Amygdala (tissue), 56 donors: Measurements from ENCODE around the gene LMO3.
A peak's percentile ranks its signal among the peaks of the same experiment; 100 is the strongest.

Source experiments
- DNase-seq, 56 donors: peaks; one replicate each; lab custom pipeline; 2025; lab: John Stamatoyannopoulos, UW

Gene LMO3

DNA sequence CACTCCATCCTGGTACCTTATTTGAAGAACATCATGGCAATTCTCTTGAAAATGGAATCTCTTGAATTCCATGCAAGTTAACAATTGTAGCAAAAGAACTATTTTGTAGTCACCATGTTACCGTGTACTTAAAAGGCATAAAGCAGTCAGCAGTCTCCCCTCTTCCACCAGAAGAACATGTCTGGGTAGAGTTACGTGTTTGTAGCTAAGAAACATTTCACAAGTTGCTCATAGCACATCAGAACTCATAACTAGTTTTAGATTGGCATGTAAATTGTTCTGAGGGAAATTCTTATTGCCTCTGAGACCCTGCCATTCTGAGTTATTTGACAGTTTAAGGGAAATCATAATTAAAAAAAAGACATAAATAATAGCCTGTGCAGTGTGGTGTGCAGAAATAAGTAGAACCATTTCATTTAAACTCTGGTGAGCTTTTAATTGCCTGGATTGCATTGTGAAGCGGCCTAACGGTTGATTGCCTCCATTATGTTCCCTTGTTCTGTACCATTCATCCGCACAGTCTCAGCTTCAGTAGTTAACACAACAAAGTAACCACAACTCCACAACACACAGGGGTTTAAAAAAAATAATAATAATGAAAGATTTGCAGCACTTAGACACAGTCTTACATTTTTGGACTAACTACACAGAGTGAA lies 2.6 kb downstream of the LMO3 start:
- DNase-seq: peak in 2 of 56 donors; percentile 7 to 13

DNA sequence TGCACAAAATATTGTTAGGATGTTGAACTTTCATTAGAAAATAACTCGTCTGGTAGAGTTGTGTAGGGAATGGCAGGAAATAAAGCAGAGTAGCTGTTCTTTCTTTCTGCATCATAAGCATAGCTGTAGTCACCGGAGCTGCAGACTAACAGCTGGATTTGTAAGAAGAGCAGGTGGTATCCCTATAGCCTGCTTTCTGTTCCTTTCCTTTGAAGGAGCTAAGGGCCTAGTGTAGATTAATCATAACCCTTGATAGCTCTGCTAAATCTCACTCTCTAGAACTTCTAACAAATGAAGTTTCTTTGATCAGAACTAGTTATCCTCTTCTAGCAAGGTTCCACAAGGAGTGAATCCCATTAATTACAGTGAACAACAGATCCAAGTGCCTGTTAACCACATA lies 3.5 kb downstream of the LMO3 start:
- DNase-seq: no peak

DNA sequence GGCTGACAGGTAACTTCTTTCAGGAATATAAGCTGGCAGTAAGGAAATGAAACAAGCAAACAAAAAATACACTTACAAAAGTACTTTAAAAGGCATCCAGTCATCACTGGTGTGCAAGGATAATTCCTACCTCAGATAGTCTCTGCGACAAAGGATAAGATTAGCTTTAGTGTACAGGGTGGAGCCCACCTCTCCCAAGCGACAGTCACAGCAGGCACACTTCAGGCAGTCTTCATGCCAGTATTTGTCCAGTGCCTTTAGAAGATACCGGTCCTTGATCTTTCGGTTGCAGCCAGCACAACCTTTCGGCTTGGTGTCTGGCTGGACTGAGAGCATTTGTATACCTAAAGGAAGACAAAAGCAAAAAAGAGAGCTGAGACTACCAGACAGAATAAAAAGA lies 5.4 kb downstream of the LMO3 start:
- peak in 1 of 56 donors; percentile 26 for DNase-seq

DNA sequence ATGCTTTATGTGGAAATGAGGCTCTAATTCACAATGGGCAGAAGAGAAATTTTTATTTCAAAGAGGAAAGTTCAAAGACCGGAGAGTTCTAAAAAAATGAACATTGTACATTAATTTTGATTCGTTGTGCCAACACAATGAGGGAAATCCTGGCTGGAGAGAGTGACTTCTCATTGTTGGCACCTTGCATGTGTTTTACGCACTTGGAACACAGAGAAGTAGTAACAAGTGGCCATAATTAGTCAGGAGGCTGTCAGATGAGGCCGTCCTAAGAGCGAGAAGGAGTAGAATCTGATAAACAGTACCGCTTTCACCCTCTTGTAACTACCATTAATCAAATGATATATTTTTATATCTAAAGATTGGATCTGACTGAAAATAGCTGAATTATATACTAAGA lies 6.9 kb downstream of the LMO3 start:
- DNase-seq: no peak

DNA sequence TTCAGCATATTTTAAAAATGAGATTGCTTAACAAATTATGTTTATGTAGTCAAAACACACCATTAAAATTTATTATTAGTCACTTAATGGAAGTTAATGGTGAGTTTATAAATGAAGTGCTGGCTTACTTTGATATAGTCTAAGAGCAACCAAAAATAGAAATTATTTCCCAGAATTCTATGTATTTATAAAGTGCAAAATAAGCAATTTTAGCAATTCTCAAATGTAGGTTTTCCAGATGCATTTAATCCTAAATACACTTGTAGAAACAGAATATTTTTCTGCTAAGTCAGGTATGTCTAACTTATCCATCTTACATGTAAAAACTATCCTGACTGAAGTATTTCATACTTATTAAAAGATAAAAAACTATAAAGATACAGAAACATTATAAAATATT lies 11.2 kb downstream of the LMO3 start:
- no peak for DNase-seq

DNA sequence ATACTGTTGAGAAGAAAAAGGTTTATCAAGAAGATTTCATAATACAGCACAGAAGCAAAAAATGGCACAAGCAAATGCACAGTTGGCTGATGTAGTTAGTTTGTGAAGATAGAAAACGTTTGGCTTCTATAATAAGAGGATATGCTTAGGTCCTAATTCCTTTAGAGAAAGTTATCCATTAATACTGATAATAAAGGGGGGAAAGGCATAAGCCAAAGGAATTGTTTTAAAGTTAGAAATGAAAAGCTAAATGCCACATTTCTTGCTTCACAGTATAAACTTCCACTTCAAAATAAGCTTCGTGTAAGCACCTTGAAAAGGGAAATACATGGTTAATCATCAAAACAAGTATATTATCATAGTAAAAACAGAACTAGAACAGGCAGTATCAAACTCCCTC lies 12.4 kb downstream of the LMO3 start:
- no peak for DNase-seq

DNA sequence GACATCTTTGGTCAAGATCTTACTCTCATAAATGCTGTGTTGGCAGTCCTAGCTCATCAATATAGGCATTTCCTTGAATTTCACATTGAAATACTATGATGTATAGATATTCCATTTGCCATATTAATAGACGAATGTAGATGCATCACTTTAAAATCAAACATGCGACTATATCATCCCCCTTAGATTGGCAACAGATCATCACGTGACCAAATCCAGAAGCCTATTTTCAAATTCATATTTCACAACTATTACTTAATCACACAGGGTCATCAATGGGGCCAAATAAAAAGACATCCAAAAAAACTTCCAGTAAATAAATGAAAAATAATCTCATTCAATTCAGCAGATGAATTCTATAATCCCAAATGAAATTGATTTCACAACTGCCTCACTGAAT lies 15.3 kb downstream of the LMO3 start:
- DNase-seq: no peak

DNA sequence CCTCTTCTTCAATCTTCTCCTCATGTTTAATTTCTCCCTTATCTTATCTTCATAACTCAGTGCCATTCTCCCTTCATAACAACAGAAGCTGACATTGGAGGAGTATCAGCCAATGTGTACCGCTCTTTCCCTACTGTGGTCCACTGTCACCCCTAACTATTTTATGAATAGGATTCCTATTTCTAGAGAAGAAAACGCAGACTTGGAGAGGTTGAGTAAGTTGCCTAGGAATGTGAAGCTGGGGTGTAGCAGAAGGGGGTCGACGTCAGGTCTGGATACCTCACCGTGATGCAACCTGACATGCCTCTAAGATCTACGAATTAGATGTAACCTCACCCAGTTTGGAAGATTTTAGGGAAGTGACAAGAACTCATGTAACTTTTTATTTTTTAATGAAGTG lies 17.1 kb downstream of the LMO3 start:
- DNase-seq: no peak

DNA sequence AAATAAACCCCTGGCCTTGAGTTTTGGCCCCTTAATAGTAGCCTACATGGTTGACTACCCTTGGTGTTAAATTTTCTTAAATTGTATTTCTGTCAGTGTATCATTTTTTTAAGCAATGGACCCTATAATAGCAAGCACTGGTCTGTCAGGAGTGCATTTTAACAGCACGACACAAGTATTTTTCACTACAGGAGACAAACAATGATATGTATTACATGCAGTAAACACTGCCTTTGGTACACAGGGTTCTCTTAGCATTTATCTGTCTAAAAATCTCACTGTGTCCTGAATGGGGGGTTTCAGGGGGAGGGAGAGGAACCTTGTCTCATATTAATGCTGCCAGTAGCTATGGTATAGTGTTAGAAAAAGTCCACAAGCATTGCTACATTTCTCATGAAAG lies 18.4 kb downstream of the LMO3 start:
- no peak for DNase-seq

DNA sequence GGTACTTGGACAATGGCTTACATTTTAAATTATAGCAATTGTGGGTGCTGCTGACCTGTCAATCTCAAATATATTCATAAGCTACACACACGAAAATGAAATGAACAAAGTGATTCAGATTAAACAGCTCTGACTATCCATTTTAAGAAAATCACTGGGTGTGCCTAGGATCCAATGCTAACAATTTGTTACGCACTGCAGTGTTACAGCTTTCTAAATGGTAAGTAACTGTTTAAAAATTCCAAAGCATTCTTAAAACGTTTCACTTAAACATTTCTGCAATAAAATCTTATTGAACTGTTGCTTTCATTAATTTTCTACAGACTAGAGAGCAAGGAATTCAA lies 18.9 kb downstream of the LMO3 start:
- DNase-seq: no peak

DNA sequence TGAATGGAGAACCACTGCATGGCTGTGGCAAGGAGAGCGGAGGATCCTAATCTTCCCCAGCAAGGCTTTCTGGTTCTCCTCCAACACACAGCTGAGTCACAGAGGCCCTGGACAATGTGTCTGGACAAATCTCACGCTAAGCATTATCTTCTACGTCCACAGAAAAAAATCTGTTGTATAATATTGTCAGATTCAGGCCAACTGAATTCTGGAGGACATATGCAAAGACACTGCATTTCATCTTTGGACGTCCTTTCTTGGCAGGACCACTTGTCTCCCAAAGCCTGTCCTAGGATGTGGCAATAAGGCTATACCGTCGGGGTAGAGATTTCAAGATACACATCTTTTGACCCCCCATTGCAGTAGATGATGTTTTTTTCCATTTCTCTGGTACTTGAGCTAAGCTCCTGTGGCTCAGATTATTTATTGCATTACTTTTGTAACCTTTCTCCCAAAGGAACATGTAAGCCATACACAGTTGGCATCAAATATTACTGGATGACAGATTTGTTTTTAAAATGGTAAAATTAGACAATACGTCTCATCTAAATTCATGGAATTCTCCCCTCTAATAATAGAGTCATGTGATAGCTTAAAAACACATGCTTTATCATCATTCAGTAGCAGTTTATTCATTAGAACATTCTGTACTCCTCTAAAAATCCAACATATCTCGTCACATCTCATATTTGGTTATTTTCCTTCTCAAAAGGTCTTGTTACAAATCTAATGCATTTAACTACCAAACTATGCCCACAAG lies 19.4 kb downstream of the LMO3 start:
- no peak for DNase-seq

DNA sequence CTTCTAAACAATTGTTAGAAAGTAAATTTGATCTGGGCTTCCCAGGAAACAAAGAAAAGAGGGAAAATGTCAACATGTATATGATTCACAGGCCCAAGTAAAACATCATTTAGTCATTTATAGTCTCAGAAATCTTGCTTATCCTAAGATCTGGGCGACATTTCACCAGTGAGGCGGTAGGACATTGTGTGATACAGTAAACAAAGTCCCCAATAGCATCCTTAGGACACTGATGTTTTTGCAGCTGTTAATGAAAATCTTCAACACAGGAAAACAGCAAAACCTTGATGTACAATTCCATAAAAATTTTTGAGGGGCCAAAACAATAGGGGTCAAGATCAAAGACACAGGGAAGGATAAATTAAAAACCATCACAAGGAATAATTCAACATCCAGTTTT lies 20.2 kb downstream of the LMO3 start:
- DNase-seq: no peak

DNA sequence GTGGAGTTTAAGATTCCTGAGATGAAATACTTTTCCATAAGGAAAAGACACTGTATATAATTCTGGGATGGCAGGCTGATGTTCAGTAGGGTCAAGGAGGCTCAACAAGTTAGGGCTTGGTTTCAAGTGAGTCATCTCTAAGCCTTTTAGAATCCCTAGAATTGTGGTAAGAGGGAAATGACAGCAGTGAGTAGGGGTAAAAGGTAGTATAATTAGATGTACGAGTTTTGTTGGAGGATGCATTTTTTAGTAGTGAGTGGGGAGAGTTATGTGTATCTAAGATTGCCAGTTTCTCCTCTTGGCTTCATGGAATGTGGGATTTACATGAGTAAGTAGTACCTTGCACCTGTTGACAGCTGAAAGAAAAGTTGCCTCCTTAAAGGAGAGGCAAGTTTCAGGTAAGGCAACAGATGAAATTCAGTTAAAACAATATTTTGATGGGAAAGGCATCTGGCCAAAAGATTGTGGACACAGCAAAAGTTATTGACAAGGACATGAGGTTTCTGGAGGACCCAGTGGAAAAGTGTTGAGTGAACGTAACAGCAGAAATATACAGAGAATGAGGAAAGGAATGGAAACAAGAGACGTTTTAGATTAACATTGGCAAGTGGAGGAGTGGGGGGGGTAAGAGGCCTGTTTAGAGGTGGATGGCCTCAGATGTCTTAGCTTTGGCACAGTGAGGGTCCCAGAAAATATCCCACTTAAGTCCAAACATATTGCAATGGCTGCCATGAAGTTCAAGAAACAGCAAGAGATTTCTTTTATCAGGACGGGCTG lies 21.8 kb downstream of the LMO3 start:
- DNase-seq: no peak

DNA sequence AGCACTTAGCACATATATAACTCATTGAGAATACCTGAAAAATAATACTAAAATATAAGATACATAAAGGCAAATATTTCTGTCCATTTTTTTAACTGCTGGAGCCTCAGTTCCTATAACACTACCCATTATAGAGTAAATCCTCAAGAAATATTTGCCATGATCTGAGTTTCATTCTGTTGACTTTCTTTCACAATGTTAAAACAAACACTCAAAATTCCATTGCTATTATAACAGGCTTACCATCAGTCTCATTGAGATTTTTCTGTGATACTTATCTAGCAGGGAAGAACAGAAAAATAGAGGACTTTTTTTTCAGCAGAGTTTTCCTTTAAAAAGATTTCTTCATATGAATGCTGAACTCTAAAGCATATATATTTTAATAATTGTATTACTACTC lies 24.5 kb downstream of the LMO3 start:
- no peak for DNase-seq

DNA sequence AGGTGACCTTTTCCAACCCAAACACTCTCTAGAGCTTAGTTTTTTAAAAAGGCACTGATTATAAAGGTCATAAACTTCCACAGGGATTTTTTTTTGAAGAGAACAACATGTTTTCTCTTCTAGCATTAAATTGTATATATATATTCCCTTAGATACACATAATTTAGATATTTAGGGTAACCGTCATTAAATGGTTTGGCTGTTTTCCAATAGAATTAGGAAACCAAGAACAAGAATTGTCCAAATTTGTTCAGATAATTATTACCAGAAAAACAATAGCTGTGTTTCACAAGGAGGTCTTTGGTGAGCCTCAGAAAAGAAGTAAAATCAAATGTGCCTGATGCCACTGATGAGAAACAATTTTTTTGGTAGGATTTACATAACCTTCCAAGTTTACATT lies 26.9 kb downstream of the LMO3 start:
- no peak for DNase-seq

DNA sequence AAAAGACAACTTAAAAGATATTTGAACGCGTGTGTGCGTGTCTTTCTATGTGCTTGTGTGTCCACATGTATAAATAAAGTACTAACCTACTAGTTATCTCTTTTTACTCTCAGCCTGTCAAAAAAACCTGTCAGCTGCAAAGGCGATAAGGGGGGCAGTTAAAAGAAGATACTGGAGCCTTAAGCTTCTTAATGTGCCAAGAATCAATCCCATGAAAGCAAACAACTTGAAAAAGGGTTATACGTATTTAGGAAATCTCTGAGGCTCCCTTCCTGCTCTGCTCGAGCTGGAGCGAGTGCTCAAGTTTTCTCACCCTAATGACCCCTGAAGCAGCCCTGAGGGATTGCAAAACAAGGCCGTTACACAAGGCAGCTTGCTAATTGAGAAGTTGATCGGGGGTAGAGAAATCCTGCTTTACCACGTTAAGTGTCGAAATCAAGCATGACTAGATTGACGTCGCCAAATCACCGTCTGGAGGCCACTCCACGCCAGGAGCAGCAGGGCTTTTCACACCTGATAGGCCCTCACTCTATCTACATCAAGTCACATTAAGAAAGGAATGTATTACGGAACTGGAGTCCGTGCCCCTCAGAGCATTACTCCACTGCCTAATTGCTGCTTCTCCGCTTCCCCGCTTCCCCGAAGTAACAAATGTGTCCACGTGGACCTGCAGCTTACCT lies 32.4 kb downstream of the LMO3 start:
- DNase-seq: no peak

DNA sequence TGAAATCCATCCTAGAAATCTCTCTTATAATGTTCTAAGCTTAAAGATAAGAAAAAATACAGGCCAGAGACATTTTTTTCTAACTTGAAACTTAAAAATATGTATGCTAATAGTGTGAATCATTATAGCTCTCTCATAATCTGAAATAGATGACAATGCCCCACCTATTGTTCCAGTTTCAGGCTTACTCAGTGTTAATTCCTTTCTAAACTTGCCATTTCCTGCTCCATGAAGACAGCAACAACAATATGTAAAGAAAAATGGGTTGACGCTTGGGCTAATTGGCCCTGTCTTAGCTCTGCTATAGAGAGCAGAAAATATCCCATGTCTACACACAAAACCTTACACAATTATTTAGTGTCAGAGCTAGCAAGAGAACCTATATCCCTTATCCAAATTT lies 37.1 kb downstream of the LMO3 start:
- DNase-seq: no peak

DNA sequence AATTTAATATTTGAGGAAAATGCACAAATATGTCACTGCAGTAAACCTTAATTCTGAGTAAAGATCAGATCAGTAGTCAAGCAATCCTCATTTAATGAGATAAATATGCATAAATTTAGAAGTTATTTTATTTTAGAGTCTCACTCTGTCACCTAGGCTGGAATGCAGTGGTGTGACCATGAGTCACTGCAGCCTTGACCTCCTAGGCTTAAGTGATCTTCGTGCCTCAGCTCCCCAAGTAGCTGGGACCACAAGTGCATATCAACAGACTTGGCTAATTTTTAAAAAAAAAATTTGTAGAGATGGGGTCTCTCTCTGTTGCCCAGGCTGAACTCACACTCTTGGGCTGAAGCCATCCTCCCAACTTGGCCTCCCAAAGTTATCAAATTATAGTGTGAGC lies 41.3 kb downstream of the LMO3 start:
- DNase-seq: no peak

DNA sequence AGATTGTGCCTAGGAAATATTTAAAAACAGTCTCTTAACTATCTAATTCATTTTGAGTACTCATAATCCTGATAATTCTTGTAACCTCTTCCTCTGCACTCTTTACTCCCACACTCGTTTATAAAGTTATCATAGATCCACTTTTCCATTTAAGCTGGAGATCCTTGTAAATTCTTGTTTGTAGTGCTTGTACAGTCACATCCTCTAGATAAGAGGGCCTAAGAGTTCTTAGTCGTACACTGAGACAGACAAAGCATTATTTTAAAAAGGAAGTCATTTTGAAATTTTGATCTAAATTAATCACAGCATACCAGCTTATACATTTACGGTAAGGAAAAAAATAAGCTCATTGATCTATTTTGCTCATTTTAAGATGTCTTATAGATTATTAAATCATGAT lies 42.5 kb downstream of the LMO3 start:
- DNase-seq: no peak

DNA sequence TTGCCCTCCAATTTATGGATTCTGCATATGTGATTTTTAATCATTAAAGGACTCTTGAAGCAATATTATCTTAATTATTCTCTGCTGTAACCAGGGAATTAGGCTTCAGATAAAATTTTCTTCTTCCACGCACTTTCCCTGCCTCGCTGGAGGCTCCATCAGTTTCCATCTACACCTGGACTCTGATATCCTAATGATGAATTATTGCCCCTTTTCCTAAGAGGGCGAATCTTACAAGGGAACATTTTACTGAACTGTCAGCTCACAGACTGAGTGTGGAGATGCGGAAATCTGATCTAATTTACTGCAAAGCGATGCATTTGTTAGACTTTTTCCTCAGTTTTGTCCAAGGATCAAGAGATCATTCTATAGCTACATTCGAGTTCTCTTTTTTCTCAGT lies 43.0 kb downstream of the LMO3 start:
- DNase-seq: no peak

DNA sequence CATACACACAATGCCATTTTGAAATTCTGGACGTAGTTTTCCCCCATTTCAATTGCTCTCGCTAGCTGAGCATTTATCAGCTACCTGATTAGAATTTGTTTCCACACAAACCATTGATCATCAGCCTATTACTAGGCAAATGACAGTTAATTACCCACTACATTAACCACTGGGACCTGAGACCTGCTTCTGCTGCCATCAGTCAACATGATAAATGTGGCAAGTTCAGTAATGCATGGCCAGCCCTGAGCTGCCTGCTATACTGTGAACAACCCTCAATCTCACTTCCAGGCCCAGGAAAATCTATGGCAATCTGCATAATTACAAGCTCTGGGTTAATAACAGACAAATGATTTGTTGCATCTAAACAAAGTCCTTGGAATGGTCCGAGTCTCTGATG lies 43.5 kb downstream of the LMO3 start:
- DNase-seq: no peak
